ENCODE measurements around the gene SYNDIG1.

- TF ChIP-seq RAD21 (conservative IDR thresholded peaks at IDR 0.05) (no peak), TAF1 (IDR thresholded peaks at IDR 0.05; ENCODE audit: low read depth) (no peak), CTCF (IDR thresholded peaks at IDR 0.05; ENCODE audit: poor library complexity, severe bottlenecking) (no peak), EZH2 (IDR thresholded peaks at IDR 0.05; ENCODE audit: borderline replicate concordance, insufficient read depth, low read length, poor library complexity, severe bottlenecking) (no peak), REST (IDR thresholded peaks at IDR 0.05; ENCODE audit: borderline replicate concordance) (no peak), EP300 (conservative IDR thresholded peaks at IDR 0.05; ENCODE audit: poor library complexity, severe bottlenecking) (no peak), POLR2AphosphoS5 (IDR thresholded peaks at IDR 0.05) (no peak), MXI1 (conservative IDR thresholded peaks at IDR 0.05; ENCODE audit: poor library complexity, severe bottlenecking) (no peak)
Observed at GRCh38 chr20:24445510-24446170, 23.8 kb upstream of the SYNDIG1 start.
